ENCODE results near the gene POLD3. TPM values are rescaled to one million over a fixed set of nuclear protein-coding genes. Genes with fewer than 3 reads are reported as not detected.

POLD3 gene
- total and polyA plus RNA-seq, 2 donors (not counting 1 experiment from before 2014, with no cell fraction given), result 4.6 to 17.6 TPM

DNA sequence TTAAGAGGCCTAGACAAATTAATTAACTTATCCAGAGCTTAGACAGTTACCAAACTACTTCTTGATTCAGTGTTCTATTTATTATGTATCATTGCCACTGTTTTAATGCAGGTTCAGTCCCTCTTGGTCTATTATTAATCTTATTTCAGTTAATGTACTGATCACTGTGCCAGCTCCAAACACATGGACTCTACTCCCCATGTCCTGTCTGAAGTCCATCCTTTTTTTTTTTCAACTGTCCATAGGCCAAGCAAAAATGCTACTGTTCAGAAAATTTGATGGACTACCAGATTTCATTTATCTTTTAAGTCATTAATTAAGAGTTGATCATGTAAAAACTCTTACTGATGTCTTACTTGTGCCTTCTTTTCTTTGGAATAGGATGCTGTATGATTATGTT is 11.9 kb downstream of the POLD3 start:
- peaks cover 3 to 13% of the 10 kb centered on the region in 2 experiments for H3K36me3 ChIP-seq (replicated peaks in 1 of 2; ENCODE audit: control extremely low read depth in 1 of 2, control insufficient read depth in 1 of 2, extremely low read depth in 1 of 2, insufficient read depth in 2 of 2, low read length in 1 of 2)
- no peak overlapping the region for H3K4me2 ChIP-seq (replicated peaks; ENCODE audit: low read depth, low read length, poor library complexity, severe bottlenecking)
- H3K27me3 ChIP-seq (replicated peaks in 1 of 4; ENCODE audit: control extremely low read depth in 1 of 4, control insufficient read depth in 3 of 4, insufficient read depth in 4 of 4, low read length in 3 of 4), result no peaks in the 10 kb centered on the region
- no peaks in the 10 kb centered on the region for H4K20me1 ChIP-seq (ENCODE audit: control insufficient read depth, insufficient read depth, low read length, poor library complexity, severe bottlenecking)
- H3K4me1 ChIP-seq (ENCODE audit: control insufficient read depth in 2 of 2, insufficient read depth in 2 of 2, low read length in 2 of 2), result no peaks in the 10 kb centered on the region
- ChIA-PET CTCF (interaction anchor here (1.6 kb wide), 1 partner anchor 11 kb away, joined by 5 read pairs; no protein-coding TSS in a partner anchor), POLR2A (no interaction called here)
- intact Hi-C loops (cut with micrococcal nuclease), result no loop called here
- Mint-ChIP-seq H3K4me1 (peaks cover 3% of the 10 kb centered on the region), H3K9me3 (ENCODE audit: insufficient read depth) (no peaks in the 10 kb centered on the region), H3K27ac (no peak overlapping the region), H3K4me3 (no peak overlapping the region), H3K27me3 (no peaks in the 10 kb centered on the region)
- H3K9ac ChIP-seq (ENCODE audit: low read length), result no peak overlapping the region
- no peak for TF ChIP-seq EZH2 (IDR thresholded peaks at IDR 0.05; ENCODE audit: borderline replicate concordance, insufficient read depth, low read depth, low read length, poor library complexity, severe bottlenecking)
- TF ChIP-seq, protein P1, sequence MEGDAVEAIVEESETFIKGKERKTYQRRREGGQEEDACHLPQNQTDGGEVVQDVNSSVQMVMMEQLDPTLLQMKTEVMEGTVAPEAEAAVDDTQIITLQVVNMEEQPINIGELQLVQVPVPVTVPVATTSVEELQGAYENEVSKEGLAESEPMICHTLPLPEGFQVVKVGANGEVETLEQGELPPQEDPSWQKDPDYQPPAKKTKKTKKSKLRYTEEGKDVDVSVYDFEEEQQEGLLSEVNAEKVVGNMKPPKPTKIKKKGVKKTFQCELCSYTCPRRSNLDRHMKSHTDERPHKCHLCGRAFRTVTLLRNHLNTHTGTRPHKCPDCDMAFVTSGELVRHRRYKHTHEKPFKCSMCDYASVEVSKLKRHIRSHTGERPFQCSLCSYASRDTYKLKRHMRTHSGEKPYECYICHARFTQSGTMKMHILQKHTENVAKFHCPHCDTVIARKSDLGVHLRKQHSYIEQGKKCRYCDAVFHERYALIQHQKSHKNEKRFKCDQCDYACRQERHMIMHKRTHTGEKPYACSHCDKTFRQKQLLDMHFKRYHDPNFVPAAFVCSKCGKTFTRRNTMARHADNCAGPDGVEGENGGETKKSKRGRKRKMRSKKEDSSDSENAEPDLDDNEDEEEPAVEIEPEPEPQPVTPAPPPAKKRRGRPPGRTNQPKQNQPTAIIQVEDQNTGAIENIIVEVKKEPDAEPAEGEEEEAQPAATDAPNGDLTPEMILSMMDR (IDR thresholded peaks at IDR 0.05), result no peak
- no peak overlapping the region for H3K4me3 ChIP-seq (ENCODE audit: control extremely low read depth in 1 of 5, extremely low read depth in 1 of 5, insufficient read depth in 1 of 5, low read depth in 2 of 5, low read length in 4 of 5)
- no peak overlapping the region for H3K27ac ChIP-seq (ENCODE audit: low read length in 2 of 2)
- H3K79me2 ChIP-seq (ENCODE audit: control insufficient read depth, insufficient read depth, low read length), result no peaks in the 10 kb centered on the region
- no peaks in the 10 kb centered on the region for H3K9me3 ChIP-seq (ENCODE audit: control extremely low read depth in 1 of 3, control insufficient read depth in 2 of 3, insufficient read depth in 1 of 3, low read length in 2 of 3)
- DNase-seq (no peak), ATAC-seq (ENCODE audit: low read depth) (no peak)
- H2AFZ ChIP-seq (ENCODE audit: insufficient read depth, low read depth, low read length, poor library complexity, severe bottlenecking), result no peak overlapping the region

DNA sequence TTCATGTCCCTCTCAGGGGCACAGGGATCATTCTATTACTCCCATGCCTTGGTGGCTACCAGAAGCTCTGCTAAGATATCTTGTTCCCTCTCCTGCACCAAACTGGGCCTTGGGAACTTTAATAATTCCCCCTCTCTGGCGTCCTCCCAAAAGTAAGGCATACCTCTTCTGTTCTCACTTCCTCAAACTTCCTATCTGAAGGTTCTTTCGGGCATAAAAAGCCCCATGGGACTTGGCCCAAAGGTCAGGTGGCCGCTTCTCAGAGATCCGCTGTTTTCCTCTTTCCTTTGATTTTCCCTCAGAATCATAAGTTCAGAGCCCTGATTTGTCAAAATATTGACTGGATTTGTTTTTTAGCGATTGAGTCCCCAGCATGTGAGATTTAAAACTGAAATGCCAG is 13.0 kb downstream of the POLD3 start:
- Histone ChIP-seq H3K79me2 (ENCODE audit: control insufficient read depth, insufficient read depth, low read length) (no peaks in the 10 kb centered on the region), H3K9ac (ENCODE audit: low read length) (no peak overlapping the region), H3K4me1 (ENCODE audit: control insufficient read depth in 2 of 2, insufficient read depth in 2 of 2, low read length in 2 of 2) (no peaks in the 10 kb centered on the region), H3K4me2 (replicated peaks; ENCODE audit: low read depth, low read length, poor library complexity, severe bottlenecking) (no peak overlapping the region), H3K27ac (ENCODE audit: low read length in 2 of 2) (no peak overlapping the region), H4K20me1 (ENCODE audit: control insufficient read depth, insufficient read depth, low read length, poor library complexity, severe bottlenecking) (no peaks in the 10 kb centered on the region), H3K27me3 (replicated peaks in 1 of 4; ENCODE audit: control extremely low read depth in 1 of 4, control insufficient read depth in 3 of 4, insufficient read depth in 4 of 4, low read length in 3 of 4) (no peaks in the 10 kb centered on the region), H2AFZ (ENCODE audit: insufficient read depth, low read depth, low read length, poor library complexity, severe bottlenecking) (no peak overlapping the region), H3K4me3 (ENCODE audit: control extremely low read depth in 1 of 5, extremely low read depth in 1 of 5, insufficient read depth in 1 of 5, low read depth in 2 of 5, low read length in 4 of 5) (no peak overlapping the region), H3K36me3 (replicated peaks in 1 of 2; ENCODE audit: control extremely low read depth in 1 of 2, control insufficient read depth in 1 of 2, extremely low read depth in 1 of 2, insufficient read depth in 2 of 2, low read length in 1 of 2) (peaks cover 3 to 15% of the 10 kb centered on the region in 2 experiments), H3K9me3 (ENCODE audit: control extremely low read depth in 1 of 3, control insufficient read depth in 2 of 3, insufficient read depth in 1 of 3, low read length in 2 of 3) (no peaks in the 10 kb centered on the region)
- Mint-ChIP-seq H3K4me3 (no peak overlapping the region), H3K27me3 (no peaks in the 10 kb centered on the region), H3K9me3 (ENCODE audit: insufficient read depth) (no peaks in the 10 kb centered on the region), H3K27ac (no peak overlapping the region), H3K4me1 (peaks cover 3% of the 10 kb centered on the region)
- TF ChIP-seq, protein P1 (IDR thresholded peaks at IDR 0.05), result no peak
- TF ChIP-seq EZH2 (IDR thresholded peaks at IDR 0.05; ENCODE audit: borderline replicate concordance, insufficient read depth, low read depth, low read length, poor library complexity, severe bottlenecking), result no peak
- intact Hi-C loops (cut with micrococcal nuclease), result no loop called here
- POLR2A ChIA-PET, result no interaction called here
- ATAC-seq (ENCODE audit: low read depth) (no peak), DNase-seq (no peak)
- CTCF ChIA-PET, result no interaction called here
- 82% methylated on average over 3 of the region's 5 CpGs for WGBS (ENCODE audit: insufficient coverage)

Measured in B cell (primary cell).